Measurements from ENCODE around the gene OR10V1.

Gene OR10V1

GRCh38 chr11:59713745-59714144 is at the start of gene OR10V1:
TSS of gene OR10V1 (minus strand) at chr11:59713845. CDS start at chr11:59713845, 0 bp downstream.
- no peak within 1 kb of the TSS for H3K27ac ChIP-seq (ENCODE audit: low read depth, low read length)
- no peaks in the 10 kb centered on the region for H3K9me3 ChIP-seq (ENCODE audit: control insufficient read depth, insufficient read depth, low read length)
- no peaks in the 10 kb centered on the region for H3K4me1 ChIP-seq (ENCODE audit: control insufficient read depth, insufficient read depth, low read length)
- no peaks in the 10 kb centered on the region for H3K36me3 ChIP-seq (ENCODE audit: control insufficient read depth, insufficient read depth, low read length)
- no peak within 1 kb of the TSS for H3K4me3 ChIP-seq (ENCODE audit: low read depth, low read length)
- no peak within 1 kb of the TSS for H3K9ac ChIP-seq (ENCODE audit: low read depth, low read length)
- no peaks in the 10 kb centered on the region for H3K27me3 ChIP-seq (ENCODE audit: control insufficient read depth, insufficient read depth, low read length)

- Histone ChIP-seq H3K36me3 (ENCODE audit: control insufficient read depth, insufficient read depth, low read length) (peaks cover 2% of the 10 kb centered on the region; the same call in 1 of the 2 replicates), H3K9ac (ENCODE audit: low read depth, low read length) (no peak overlapping the region), H3K27ac (ENCODE audit: low read depth, low read length) (no peak overlapping the region), H3K27me3 (ENCODE audit: control insufficient read depth, insufficient read depth, low read length) (no peaks in the 10 kb centered on the region), H3K4me3 (ENCODE audit: low read depth, low read length) (no peak overlapping the region), H3K4me1 (ENCODE audit: control insufficient read depth, insufficient read depth, low read length) (0 out of 2 replicates have a peak, but pooled peaks cover 6% of the 10 kb centered on the region), H3K9me3 (ENCODE audit: control insufficient read depth, insufficient read depth, low read length) (no peaks in the 10 kb centered on the region)
These were observed 48.3 kb upstream of the OR10V1 start for GRCh38 chr11:59761993-59762392.

GRCh38 chr11:59760771-59761170 is 47.1 kb upstream of the OR10V1 start:
- H3K9me3 ChIP-seq (ENCODE audit: control insufficient read depth, insufficient read depth, low read length) = no peaks in the 10 kb centered on the region
- H3K27ac ChIP-seq (ENCODE audit: low read depth, low read length) = no peak overlapping the region
- no peak overlapping the region for H3K9ac ChIP-seq (ENCODE audit: low read depth, low read length)
- peaks cover 14% of the 10 kb centered on the region for H3K4me1 ChIP-seq (ENCODE audit: control insufficient read depth, insufficient read depth, low read length)
- peaks cover 2% of the 10 kb centered on the region; the same call in 1 of the 2 replicates for H3K36me3 ChIP-seq (ENCODE audit: control insufficient read depth, insufficient read depth, low read length)
- no peak overlapping the region for H3K4me3 ChIP-seq (ENCODE audit: low read depth, low read length)
- H3K27me3 ChIP-seq (ENCODE audit: control insufficient read depth, insufficient read depth, low read length) = no peaks in the 10 kb centered on the region

- Histone ChIP-seq H3K9ac (ENCODE audit: low read depth, low read length) (no peak overlapping the region), H3K27ac (ENCODE audit: low read depth, low read length) (no peak overlapping the region), H3K9me3 (ENCODE audit: control insufficient read depth, insufficient read depth, low read length) (no peaks in the 10 kb centered on the region), H3K36me3 (ENCODE audit: control insufficient read depth, insufficient read depth, low read length) (peaks cover 2% of the 10 kb centered on the region; the same call in 1 of the 2 replicates), H3K4me3 (ENCODE audit: low read depth, low read length) (no peak overlapping the region), H3K27me3 (ENCODE audit: control insufficient read depth, insufficient read depth, low read length) (no peaks in the 10 kb centered on the region), H3K4me1 (ENCODE audit: control insufficient read depth, insufficient read depth, low read length) (peaks cover 14% of the 10 kb centered on the region)
These were observed 46.3 kb upstream of the OR10V1 start for GRCh38 chr11:59759900-59760299.

- no peak overlapping the region for H3K9ac ChIP-seq (ENCODE audit: low read depth, low read length)
- H3K27ac ChIP-seq (ENCODE audit: low read depth, low read length) = no peak overlapping the region
- no peaks in the 10 kb centered on the region for H3K27me3 ChIP-seq (ENCODE audit: control insufficient read depth, insufficient read depth, low read length)
- H3K36me3 ChIP-seq (ENCODE audit: control insufficient read depth, insufficient read depth, low read length) = peaks cover 2% of the 10 kb centered on the region; the same call in 1 of the 2 replicates
- H3K4me1 ChIP-seq (ENCODE audit: control insufficient read depth, insufficient read depth, low read length) = peaks cover 14% of the 10 kb centered on the region
- H3K4me3 ChIP-seq (ENCODE audit: low read depth, low read length) = no peak overlapping the region
- no peaks in the 10 kb centered on the region for H3K9me3 ChIP-seq (ENCODE audit: control insufficient read depth, insufficient read depth, low read length)
These were observed 44.9 kb upstream of the OR10V1 start for GRCh38 chr11:59758401-59759037.

GRCh38 chr11:59756845-59757244 is 43.2 kb upstream of the OR10V1 start:
- H3K9ac ChIP-seq (ENCODE audit: low read depth, low read length) = no peak overlapping the region
- H3K27me3 ChIP-seq (ENCODE audit: control insufficient read depth, insufficient read depth, low read length) = no peaks in the 10 kb centered on the region
- peaks cover 14% of the 10 kb centered on the region for H3K4me1 ChIP-seq (ENCODE audit: control insufficient read depth, insufficient read depth, low read length)
- no peaks in the 10 kb centered on the region for H3K9me3 ChIP-seq (ENCODE audit: control insufficient read depth, insufficient read depth, low read length)
- H3K27ac ChIP-seq (ENCODE audit: low read depth, low read length) = no peak overlapping the region
- H3K36me3 ChIP-seq (ENCODE audit: control insufficient read depth, insufficient read depth, low read length) = 0 out of 2 replicates have a peak, but pooled peaks cover 2% of the 10 kb centered on the region
- peak overlapping the region; percentile 94 for H3K4me3 ChIP-seq (ENCODE audit: low read depth, low read length)

GRCh38 chr11:59756558-59756840 is 42.9 kb upstream of the OR10V1 start:
- Histone ChIP-seq H3K9me3 (ENCODE audit: control insufficient read depth, insufficient read depth, low read length) (no peaks in the 10 kb centered on the region), H3K4me3 (ENCODE audit: low read depth, low read length) (peak overlapping the region; percentile 94), H3K27me3 (ENCODE audit: control insufficient read depth, insufficient read depth, low read length) (no peaks in the 10 kb centered on the region), H3K4me1 (ENCODE audit: control insufficient read depth, insufficient read depth, low read length) (peaks cover 14% of the 10 kb centered on the region), H3K36me3 (ENCODE audit: control insufficient read depth, insufficient read depth, low read length) (0 out of 2 replicates have a peak, but pooled peaks cover 2% of the 10 kb centered on the region), H3K27ac (ENCODE audit: low read depth, low read length) (peak overlapping the region; percentile 90), H3K9ac (ENCODE audit: low read depth, low read length) (no peak overlapping the region)

- no peaks in the 10 kb centered on the region for H3K9me3 ChIP-seq (ENCODE audit: control insufficient read depth, insufficient read depth, low read length)
- H3K27me3 ChIP-seq (ENCODE audit: control insufficient read depth, insufficient read depth, low read length) = no peaks in the 10 kb centered on the region
- H3K4me3 ChIP-seq (ENCODE audit: low read depth, low read length) = peak overlapping the region; percentile 94
- 0 out of 2 replicates have a peak, but pooled peaks cover 2% of the 10 kb centered on the region for H3K36me3 ChIP-seq (ENCODE audit: control insufficient read depth, insufficient read depth, low read length)
- peak overlapping the region; percentile 90 for H3K27ac ChIP-seq (ENCODE audit: low read depth, low read length)
- H3K4me1 ChIP-seq (ENCODE audit: control insufficient read depth, insufficient read depth, low read length) = peaks cover 14% of the 10 kb centered on the region
- H3K9ac ChIP-seq (ENCODE audit: low read depth, low read length) = peak overlapping the region; percentile 75; the same call in 1 of the 2 replicates
These were observed 42.3 kb upstream of the OR10V1 start for GRCh38 chr11:59755701-59756557.

GRCh38 chr11:59754859-59755700 is 41.4 kb upstream of the OR10V1 start, which contains the start of gene STX3:
TSS of gene STX3 (plus strand) at chr11:59755376. CDS start at chr11:59755606, 230 bp downstream.
- peak within 1 kb of the TSS; percentile 90 for H3K27ac ChIP-seq (ENCODE audit: low read depth, low read length)
- H3K9me3 ChIP-seq (ENCODE audit: control insufficient read depth, insufficient read depth, low read length) = no peaks in the 10 kb centered on the region
- peak within 1 kb of the TSS; percentile 94 for H3K4me3 ChIP-seq (ENCODE audit: low read depth, low read length)

GRCh38 chr11:59754494-59754858 is 40.8 kb upstream of the OR10V1 start:
- Histone ChIP-seq H3K9me3 (ENCODE audit: control insufficient read depth, insufficient read depth, low read length) (no peaks in the 10 kb centered on the region), H3K4me1 (ENCODE audit: control insufficient read depth, insufficient read depth, low read length) (peaks cover 14% of the 10 kb centered on the region), H3K9ac (ENCODE audit: low read depth, low read length) (no peak overlapping the region), H3K36me3 (ENCODE audit: control insufficient read depth, insufficient read depth, low read length) (0 out of 2 replicates have a peak, but pooled peaks cover 2% of the 10 kb centered on the region), H3K27me3 (ENCODE audit: control insufficient read depth, insufficient read depth, low read length) (no peaks in the 10 kb centered on the region), H3K4me3 (ENCODE audit: low read depth, low read length) (peak overlapping the region; percentile 94), H3K27ac (ENCODE audit: low read depth, low read length) (no peak overlapping the region)

More at GRCh38 chr11:59754859-59755700, 41.4 kb upstream of the OR10V1 start, which contains the start of gene STX3:
- Histone ChIP-seq H3K4me1 (ENCODE audit: control insufficient read depth, insufficient read depth, low read length) (peaks cover 14% of the 10 kb centered on the region), H3K27me3 (ENCODE audit: control insufficient read depth, insufficient read depth, low read length) (no peaks in the 10 kb centered on the region), H3K36me3 (ENCODE audit: control insufficient read depth, insufficient read depth, low read length) (0 out of 2 replicates have a peak, but pooled peaks cover 2% of the 10 kb centered on the region), H3K9ac (ENCODE audit: low read depth, low read length) (peak within 1 kb of the TSS; percentile 75)
